Neural progenitor cell (in vitro differentiated cells): ENCODE data around the gene GRAMD4. TPM values are rescaled to one million over a fixed set of nuclear protein-coding genes. Genes with fewer than 3 reads are reported as not detected.

ENCODE experiments used
- DNase-seq: peaks from one replicate; pipeline ENCODE4 v3.0.0-alpha.2; 2016; ENCODE audit warnings: low spot score
- H2AFZ ChIP-seq: fragments of 200-600 bp; sonication (generic); replicated peaks from 2 replicates; pipeline ENCODE4 v1.6.1; 2016; ENCODE audit warnings: antibody characterized with exemption
- H3F3A ChIP-seq: fragments of 200-600 bp; sonication (generic); 2 replicates; pipeline ENCODE4 v1.6.1; 2016; ENCODE audit warnings: antibody characterized with exemption, low read depth
- H3K27ac ChIP-seq: fragments of 200-600 bp; sonication (generic); 2 replicates; pipeline ENCODE4 v1.5.1; 2016; ENCODE audit warnings: mild to moderate bottlenecking
- H3K27me3 ChIP-seq: fragments of 200-600 bp; sonication (generic); 2 replicates; pipeline ENCODE4 v1.6.1; 2016; ENCODE audit warnings: mild to moderate bottlenecking, moderate library complexity
- H3K36me3 ChIP-seq: fragments of 200-600 bp; sonication (generic); 2 replicates; pipeline ENCODE4 v1.5.1; 2016
- H3K4me1 ChIP-seq: fragments of 200-600 bp; sonication (generic); 2 replicates; pipeline ENCODE4 v1.6.1; 2016; ENCODE audit warnings: mixed run types
- H3K4me2 ChIP-seq: fragments of 200-600 bp; sonication (generic); 2 replicates; pipeline ENCODE4 v1.6.1; 2016
- H3K4me3 ChIP-seq: fragments of 200-600 bp; sonication (generic); 2 replicates; pipeline ENCODE4 v1.5.1; 2016
- H3K79me2 ChIP-seq: fragments of 200-600 bp; sonication (generic); 2 replicates; pipeline ENCODE4 v1.6.1; 2016; ENCODE audit warnings: low read depth
- H3K9ac ChIP-seq: fragments of 200-600 bp; sonication (generic); 2 replicates; pipeline ENCODE4 v1.6.1; 2016
- H3K9me3 ChIP-seq: fragments of 200-600 bp; sonication (generic); 2 replicates; pipeline ENCODE4 v1.5.1; 2016; ENCODE audit warnings: low read depth
- H4K20me1 ChIP-seq: fragments of 200-600 bp; sonication (generic); 2 replicates; pipeline ENCODE4 v1.6.1; 2016; ENCODE audit warnings: low read depth
- H3K27ac Mint-ChIP-seq: 3 replicates; pipeline ENCODE4 v1.8.0; 2021; ENCODE audit warnings: mixed read lengths
- H3K27me3 Mint-ChIP-seq: 2 replicates; pipeline ENCODE4 v1.8.0; 2022; ENCODE audit warnings: low read depth, mild to moderate bottlenecking, inconsistent platforms, moderate library complexity, mixed read lengths; ENCODE audit not compliant: insufficient read depth
- H3K36me3 Mint-ChIP-seq: 3 replicates; pipeline ENCODE4 v1.8.0; 2021; ENCODE audit warnings: mixed read lengths
- H3K4me1 Mint-ChIP-seq: 3 replicates; pipeline ENCODE4 v1.8.0; 2021; ENCODE audit warnings: mixed read lengths
- H3K4me3 Mint-ChIP-seq: 3 replicates; pipeline ENCODE4 v1.8.0; 2021; ENCODE audit warnings: mild to moderate bottlenecking, moderate library complexity, mixed read lengths
- H3K9me3 Mint-ChIP-seq: 3 replicates; pipeline ENCODE4 v1.8.0; 2020; ENCODE audit warnings: mixed read lengths
- CTCF ChIP-seq: fragments of 200-600 bp; sonication (generic); IDR thresholded peaks from 2 replicates; pipeline ENCODE4 v1.5.1; 2017; ENCODE audit warnings: antibody characterized with exemption, mild to moderate bottlenecking
- EZH2 ChIP-seq: fragments of 200-600 bp; sonication (generic); IDR thresholded peaks from 2 replicates; pipeline ENCODE4 v1.6.1; 2017; ENCODE audit warnings: antibody characterized with exemption, mild to moderate bottlenecking, moderate library complexity
- EZH2phosphoT487 ChIP-seq: fragments of 200-600 bp; sonication (generic); IDR thresholded peaks from 2 replicates; pipeline ENCODE4 v1.6.1; 2017; ENCODE audit warnings: antibody characterized with exemption
- total RNA-seq: library from RNA; depleted of rRNA; stranded (reverse); fragments of >200 nt; gene quantifications from 2 replicates; pipeline ENCODE4 v1.2.3, GENCODE V29; 2015; ENCODE audit warnings: low replicate concordance

The GRAMD4 gene
- total RNA-seq, 1 donor from 2014 or later, result 32.2 TPM

DNA sequence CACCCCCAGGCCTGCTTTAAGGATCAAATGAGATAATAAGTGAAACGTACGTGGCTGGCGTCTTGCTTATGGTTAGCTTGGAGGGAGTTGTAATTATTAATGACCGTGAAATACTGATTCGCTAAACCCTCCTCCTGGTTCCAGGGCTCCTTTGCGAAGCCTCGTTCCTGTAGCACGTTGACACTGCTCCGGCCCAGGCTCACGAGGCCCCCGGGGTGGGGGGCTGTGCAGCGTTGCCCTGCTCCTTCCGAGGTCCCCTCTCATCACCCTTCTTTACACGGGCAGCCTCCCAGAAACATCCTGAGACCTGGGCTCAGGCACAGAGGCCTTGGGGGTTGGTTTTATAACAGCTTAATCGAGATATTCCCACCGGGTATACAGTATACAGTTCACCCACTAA, 9.1 kb downstream of the GRAMD4 start:
- H3K36me3 ChIP-seq, result no peaks in the 10 kb centered on the region
- no peaks in the 10 kb centered on the region for H3K79me2 ChIP-seq
- Mint-ChIP-seq H3K36me3 (peaks cover 7% of the 10 kb centered on the region), H3K27me3 (peaks cover 11% of the 10 kb centered on the region), H3K9me3 (peaks cover 2% of the 10 kb centered on the region), H3K4me1 (peaks cover 10% of the 10 kb centered on the region), H3K4me3 (no peak overlapping the region), H3K27ac (no peak overlapping the region)
- H3K27me3 ChIP-seq, result no peaks in the 10 kb centered on the region
- H3K9ac ChIP-seq, result no peak overlapping the region
- TF ChIP-seq CTCF (no peak), EZH2phosphoT487 (no peak), EZH2 (no peak)
- no peak overlapping the region for H2AFZ ChIP-seq
- H3K27ac ChIP-seq, result no peak overlapping the region
- no peak overlapping the region for H3K4me2 ChIP-seq
- H3K4me1 ChIP-seq, result no peaks in the 10 kb centered on the region
- DNase-seq, result no peak
- H4K20me1 ChIP-seq, result no peaks in the 10 kb centered on the region
- H3K9me3 ChIP-seq, result no peaks in the 10 kb centered on the region
- no peak overlapping the region for H3K4me3 ChIP-seq
- H3F3A ChIP-seq, result no peaks in the 10 kb centered on the region

GRCh38 chr22:46631113-46631512, 10.9 kb downstream of the GRAMD4 start:
- H3K9ac ChIP-seq, result no peak overlapping the region
- H3K4me3 Mint-ChIP-seq, result no peak overlapping the region
- no peak for DNase-seq
- no peaks in the 10 kb centered on the region for H3K79me2 ChIP-seq
- H3K27ac ChIP-seq, result no peak overlapping the region
- H3K4me1 Mint-ChIP-seq, result peaks cover 13% of the 10 kb centered on the region
- peaks cover 4% of the 10 kb centered on the region for H3K27me3 Mint-ChIP-seq
- peaks cover 2% of the 10 kb centered on the region for H3K9me3 Mint-ChIP-seq
- H4K20me1 ChIP-seq, result no peaks in the 10 kb centered on the region
- TF ChIP-seq EZH2phosphoT487 (no peak), CTCF (no peak), EZH2 (no peak)
- no peak overlapping the region for H3K4me2 ChIP-seq
- peaks cover 5% of the 10 kb centered on the region for H3F3A ChIP-seq
- H3K36me3 Mint-ChIP-seq, result peaks cover 7% of the 10 kb centered on the region
- no peaks in the 10 kb centered on the region for H3K9me3 ChIP-seq
- H3K27me3 ChIP-seq, result no peaks in the 10 kb centered on the region
- H2AFZ ChIP-seq, result no peak overlapping the region
- H3K36me3 ChIP-seq, result no peaks in the 10 kb centered on the region
- peak overlapping the region; percentile 8 for H3K27ac Mint-ChIP-seq
- H3K4me3 ChIP-seq, result no peak overlapping the region
- peaks cover 4% of the 10 kb centered on the region for H3K4me1 ChIP-seq

GRCh38 chr22:46632646-46633249, 12.6 kb downstream of the GRAMD4 start:
- Mint-ChIP-seq H3K36me3 (peaks cover 5% of the 10 kb centered on the region), H3K4me3 (no peak overlapping the region), H3K4me1 (peaks cover 14% of the 10 kb centered on the region), H3K9me3 (no peaks in the 10 kb centered on the region), H3K27me3 (peaks cover 4% of the 10 kb centered on the region), H3K27ac (no peak overlapping the region)
- H3K4me1 ChIP-seq, result peaks cover 12% of the 10 kb centered on the region
- H3K9me3 ChIP-seq, result no peaks in the 10 kb centered on the region
- H3K27me3 ChIP-seq, result no peaks in the 10 kb centered on the region
- H3K36me3 ChIP-seq, result no peaks in the 10 kb centered on the region
- H3K27ac ChIP-seq, result no peak overlapping the region
- no peak for DNase-seq
- no peaks in the 10 kb centered on the region for H4K20me1 ChIP-seq
- peaks cover 5% of the 10 kb centered on the region for H3F3A ChIP-seq
- H3K79me2 ChIP-seq, result no peaks in the 10 kb centered on the region
- H3K4me2 ChIP-seq, result no peak overlapping the region
- no peak overlapping the region for H3K9ac ChIP-seq
- no peak overlapping the region for H3K4me3 ChIP-seq
- H2AFZ ChIP-seq, result no peak overlapping the region
- TF ChIP-seq EZH2 (no peak), CTCF (no peak), EZH2phosphoT487 (no peak)
